GM12878 (cell line): ENCODE data around the gene THRB.

Experiments
- CTCF ChIP-seq, 3 experiments: IDR thresholded peaks in 2 of 3; conservative IDR thresholded peaks in 1 of 3; 2 replicates each; pipeline ENCODE4 v1.5.1; 2011; ENCODE audit warnings: low read depth in 3 of 3, low read length in 3 of 3, mild to moderate bottlenecking in 3 of 3, control low read depth in 2 of 3, moderate library complexity in 2 of 3, inconsistent platforms in 1 of 3, mixed read lengths in 1 of 3; ENCODE audit not compliant: control insufficient read depth in 2 of 3, insufficient read depth in 1 of 3; ENCODE audit errors: extremely low read depth in 1 of 3
- POLR2AphosphoS5 ChIP-seq: IDR thresholded peaks from 2 replicates; pipeline ENCODE4 v1.6.1; 2011; ENCODE audit warnings: mild to moderate bottlenecking, low read length, inconsistent platforms
- REST ChIP-seq: IDR thresholded peaks from 2 replicates; pipeline ENCODE4 v1.6.1; 2012; ENCODE audit warnings: mild to moderate bottlenecking, low read depth, low read length
- SKIL ChIP-seq: fragments of 450-650 bp; IDR thresholded peaks from 2 replicates; pipeline ENCODE4 v1.6.1; 2017; ENCODE audit warnings: mild to moderate bottlenecking, low read depth, inconsistent platforms; ENCODE audit not compliant: poor library complexity, severe bottlenecking

GRCh38 chr3:24508423-24508839, 13.8 kb upstream of the THRB start:
- TF ChIP-seq SKIL = no peak
- no peak for TF ChIP-seq CTCF (IDR thresholded peaks at IDR 0.05 in 2 of 3, conservative IDR thresholded peaks at IDR 0.05 in 1 of 3; ENCODE audit: control insufficient read depth in 2 of 3, extremely low read depth in 1 of 3, insufficient read depth in 1 of 3, low read depth in 3 of 3, low read length in 3 of 3)
- no peak for TF ChIP-seq REST
- TF ChIP-seq POLR2AphosphoS5 = no peak
